NCI-H446 treated with DMSO at 0.1 percent for 48 hours (cell line): ENCODE data around the gene SPDYE5.

ENCODE experiments used
- DNase-seq: peaks from one replicate; lab custom pipeline; 2025; lab: John Stamatoyannopoulos, UW

The SPDYE5 gene

DNA sequence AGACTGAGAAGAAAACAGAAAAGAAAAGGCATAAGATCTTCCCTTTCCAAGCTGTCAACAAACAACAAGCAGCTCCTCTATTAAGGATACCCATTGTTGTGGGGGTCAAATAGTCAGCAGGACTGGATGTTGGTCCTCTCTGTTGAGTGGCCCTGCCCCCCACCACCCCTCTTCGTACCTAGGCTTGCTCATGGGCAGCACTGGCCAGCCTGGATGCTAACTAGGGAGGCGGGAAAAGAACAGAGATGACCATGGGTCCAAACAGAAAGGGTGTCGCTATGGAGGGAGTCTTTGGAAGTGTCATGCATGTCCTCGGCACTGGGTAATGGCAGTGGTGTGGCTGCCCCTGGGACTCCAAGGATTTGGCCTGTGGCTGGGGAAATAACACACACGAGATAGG is 45.6 kb downstream of the SPDYE5 start:
- DNase-seq = no peak

DNA sequence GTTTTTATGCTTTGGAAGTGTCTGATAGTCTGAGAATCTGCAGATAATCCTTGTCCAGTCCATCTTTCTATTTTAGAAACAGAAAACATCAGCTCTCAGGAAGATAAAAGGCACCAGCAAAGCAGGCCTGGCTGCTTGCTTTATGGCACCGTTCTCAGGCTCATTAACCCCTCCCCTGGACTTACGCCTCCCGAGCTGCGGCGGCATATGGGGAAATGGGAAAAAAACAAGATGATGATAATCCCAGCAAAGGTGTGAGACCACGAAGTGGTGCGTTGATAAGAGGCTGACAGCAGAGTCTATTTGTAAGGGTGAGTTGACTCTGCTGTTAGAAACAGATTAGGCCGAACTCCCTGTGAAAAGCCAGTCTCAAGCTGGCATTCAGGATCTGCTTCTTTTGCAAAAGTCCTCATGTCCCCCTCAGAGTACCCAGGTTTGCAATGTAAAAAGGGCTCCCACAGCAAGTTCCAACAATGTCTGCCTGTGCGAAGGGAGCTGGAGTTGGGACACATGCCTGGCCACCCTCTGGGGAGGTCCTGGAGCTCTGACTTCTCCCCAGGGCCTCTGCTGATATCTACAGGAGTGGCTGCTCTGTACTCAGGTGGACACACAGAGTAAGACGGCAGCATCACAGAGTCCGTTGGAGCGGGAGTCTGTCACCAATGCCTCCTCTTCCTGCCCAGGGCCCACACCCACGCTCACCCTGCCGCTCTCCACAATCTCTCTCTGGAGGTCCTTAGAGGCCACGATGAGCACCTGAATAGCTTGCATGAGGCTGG is 54.3 kb downstream of the SPDYE5 start:
- DNase-seq = no peak
